Keratinocyte (primary cell): Measurements from ENCODE around the gene NAALADL1. TPM values are rescaled to one million over a fixed set of nuclear protein-coding genes. Genes with fewer than 3 reads are reported as not detected.

Source experiments
- DNase-seq: peaks from one replicate; pipeline ENCODE4 v3.0.0-alpha.2; 2011; ENCODE audit warnings: low read depth, missing footprints, low spot score
- FAIRE-seq: peaks from 2 replicates; lab custom pipeline; 2011; peaks lifted over from hg19 to GRCh38; lab: Jason Lieb, UNC
- H2AFZ ChIP-seq: 2 replicates; pipeline ENCODE4 v1.6.0; 2012; ENCODE audit warnings: low read length, control low read depth, inconsistent platforms; ENCODE audit not compliant: control insufficient read depth
- H3K27ac ChIP-seq: 2 replicates; pipeline ENCODE4 v1.5.1; 2011; ENCODE audit warnings: low read length; ENCODE audit not compliant: control insufficient read depth, insufficient read depth
- H3K27me3 ChIP-seq: 3 replicates; pipeline ENCODE4 v1.6.0; 2011; ENCODE audit warnings: low read length; ENCODE audit not compliant: control insufficient read depth, insufficient read depth; ENCODE audit errors: extremely low read depth
- H3K36me3 ChIP-seq, 2 experiments: 2 replicates in 1 of 2; 3 replicates in 1 of 2; pipeline ENCODE4 v1.5.1; 2011; ENCODE audit warnings: low read length in 2 of 2, mild to moderate bottlenecking in 1 of 2; ENCODE audit not compliant: control insufficient read depth in 2 of 2, insufficient read depth in 2 of 2; ENCODE audit errors: extremely low read depth in 1 of 2
- H3K4me1 ChIP-seq: 3 replicates; pipeline ENCODE4 v1.5.1; 2011; ENCODE audit warnings: low read length; ENCODE audit not compliant: control insufficient read depth, insufficient read depth; ENCODE audit errors: extremely low read depth
- H3K4me2 ChIP-seq: 3 replicates; pipeline ENCODE4 v1.6.0; 2011; ENCODE audit warnings: low read depth, low read length; ENCODE audit not compliant: control insufficient read depth, insufficient read depth; ENCODE audit errors: extremely low read depth
- H3K4me3 ChIP-seq, 3 experiments: fragments of 200-600 bp in 1 of 3; sonication (generic) in 1 of 3; 2 replicates in 2 of 3; 3 replicates in 1 of 3; pipeline ENCODE4 v1.5.1; 2011 to 2016; ENCODE audit warnings: low read length in 3 of 3, mild to moderate bottlenecking in 3 of 3, control low read depth in 2 of 3, inconsistent platforms in 1 of 3, low read depth in 1 of 3, mixed read lengths in 1 of 3, mixed run types in 1 of 3, moderate library complexity in 1 of 3; ENCODE audit not compliant: control insufficient read depth in 2 of 3, insufficient read depth in 2 of 3; ENCODE audit errors: extremely low read depth in 1 of 3
- H3K79me2 ChIP-seq: 2 replicates; pipeline ENCODE4 v1.6.0; 2012; ENCODE audit warnings: low read length; ENCODE audit not compliant: control insufficient read depth, insufficient read depth
- H3K9ac ChIP-seq: 3 replicates; pipeline ENCODE4 v1.6.0; 2011; ENCODE audit warnings: low read length; ENCODE audit not compliant: control insufficient read depth, insufficient read depth; ENCODE audit errors: extremely low read depth
- H3K9me1 ChIP-seq: 3 replicates; pipeline ENCODE4 v1.6.0; 2011; ENCODE audit warnings: low read length; ENCODE audit not compliant: control insufficient read depth, insufficient read depth; ENCODE audit errors: extremely low read depth
- H3K9me3 ChIP-seq: 2 replicates; pipeline ENCODE4 v1.5.1; 2012; ENCODE audit warnings: low read depth, low read length; ENCODE audit not compliant: control insufficient read depth
- H4K20me1 ChIP-seq: 3 replicates; pipeline ENCODE4 v1.6.0; 2011; ENCODE audit warnings: low read length; ENCODE audit not compliant: control insufficient read depth, insufficient read depth; ENCODE audit errors: extremely low read depth
- CTCF ChIP-seq, 3 experiments: IDR thresholded peaks in 1 of 3; conservative IDR thresholded peaks in 1 of 3; optimal IDR thresholded peaks in 1 of 3; 2 replicates in 2 of 3; 3 replicates in 1 of 3; pipeline versions ENCODE3 to v1.5.1; 2011; ENCODE audit warnings: low read length in 3 of 3, mild to moderate bottlenecking in 3 of 3, moderate library complexity in 2 of 3, control low read depth in 1 of 3, inconsistent platforms in 1 of 3; ENCODE audit not compliant: insufficient read depth in 2 of 3; ENCODE audit errors: extremely low read depth in 1 of 3
- EZH2 ChIP-seq: IDR thresholded peaks from one replicate; pipeline ENCODE4 v1.6.1; 2012; ENCODE audit warnings: inconsistent platforms, mild to moderate bottlenecking, low read length, moderate library complexity
- dilution Hi-C: fragments of 300-500 bp; cut with MboI; formaldehyde crosslinking; loops from one replicate; pipeline ENCODE4 v1.7.0; 2020; ENCODE audit warnings: low sequenced_read_pairs; ENCODE audit not compliant: extremely low pct_ligation_motif_present
- polyA plus RNA-seq, 5 experiments: library from polyadenylated mRNA; depleted of rRNA in 3 of 5; stranded (reverse) in 3 of 5; stranded (forward) in 1 of 5; unstranded in 1 of 5; fragments of >200 nt; gene quantifications; 1 replicate in 1 of 5; 2 replicates in 3 of 5; 3 replicates in 1 of 5; pipeline versions ENCODE4 v1.2.1 to v1.2.3, GENCODE V29; 2011 to 2012; ENCODE audit warnings: missing spikeins in 2 of 5, low read depth in 1 of 5, low replicate concordance in 1 of 5

The NAALADL1 gene
- polyA plus RNA-seq, 1 donor (not counting 4 experiments of a cell fraction or from before 2014, with no cell fraction given), result 2.3 TPM

- H3K4me3 ChIP-seq, result peak overlapping the region; percentile 72 to 98 (median 82)
- H3K9ac ChIP-seq, result peak overlapping the region; percentile 80
- peaks cover 29% of the 10 kb centered on the region for H3K4me1 ChIP-seq
- peaks cover 19 to 37% of the 10 kb centered on the region in 2 experiments for H3K36me3 ChIP-seq
- H3K79me2 ChIP-seq, result peaks cover 44% of the 10 kb centered on the region
- FAIRE-seq (no peak), DNase-seq (no peak)
- peak overlapping the region; percentile 1 for H2AFZ ChIP-seq
- dilution Hi-C loops, result no loop called here
- H3K27ac ChIP-seq, result peak overlapping the region; percentile 84
- H3K9me1 ChIP-seq, result no peaks in the 10 kb centered on the region
- TF ChIP-seq CTCF (optimal IDR thresholded peaks at IDR 0.05 in 1 of 3, IDR thresholded peaks at IDR 0.05 in 1 of 3, conservative IDR thresholded peaks at IDR 0.05 in 1 of 3; ENCODE audit: extremely low read depth in 1 of 3, insufficient read depth in 2 of 3, low read length in 3 of 3) (no peak), EZH2 (no peak)
- no peaks in the 10 kb centered on the region for H3K27me3 ChIP-seq
- peak overlapping the region; percentile 69 for H3K4me2 ChIP-seq
- no peaks in the 10 kb centered on the region for H4K20me1 ChIP-seq
- H3K9me3 ChIP-seq, result no peaks in the 10 kb centered on the region
These were observed 26.4 kb upstream of the NAALADL1 start for GRCh38 chr11:65084598-65085375.

- H3K36me3 ChIP-seq, result peaks cover 16 to 41% of the 10 kb centered on the region in 2 experiments
- FAIRE-seq (peak; percentile 29), DNase-seq (peak; percentile 68)
- TF ChIP-seq CTCF (optimal IDR thresholded peaks at IDR 0.05 in 1 of 3, IDR thresholded peaks at IDR 0.05 in 1 of 3, conservative IDR thresholded peaks at IDR 0.05 in 1 of 3; ENCODE audit: extremely low read depth in 1 of 3, insufficient read depth in 2 of 3, low read length in 3 of 3) (no peak), EZH2 (no peak)
- no peaks in the 10 kb centered on the region for H3K9me3 ChIP-seq
- H3K9ac ChIP-seq, result peak within 1 kb of the TSS; percentile 80
- H3K27ac ChIP-seq, result peak within 1 kb of the TSS; percentile 84
- dilution Hi-C loops, result no loop called here
- no peaks in the 10 kb centered on the region for H3K9me1 ChIP-seq
- H4K20me1 ChIP-seq, result no peaks in the 10 kb centered on the region
- H3K79me2 ChIP-seq, result peaks cover 48% of the 10 kb centered on the region
- no peaks in the 10 kb centered on the region for H3K27me3 ChIP-seq
- peak within 1 kb of the TSS; percentile 72 to 98 (median 82) for H3K4me3 ChIP-seq
- peak within 1 kb of the TSS; percentile 88 for H2AFZ ChIP-seq
- peak within 1 kb of the TSS; percentile 96 for H3K4me2 ChIP-seq
- peaks cover 29% of the 10 kb centered on the region for H3K4me1 ChIP-seq
These were observed 25.7 kb upstream of the NAALADL1 start, which contains the start of the genes CDCA5 and ZFPL1 for GRCh38 chr11:65083834-65084597. CDCA5 (minus strand) TSS chr11:65084040; CDS start chr11:65083978, 62 bp downstream. ZFPL1 (plus strand) TSS chr11:65084222; CDS start chr11:65084699, 477 bp downstream.
